Measurements from ENCODE around the gene ARL8B. TPM values are rescaled to one million over a fixed set of nuclear protein-coding genes. Genes with fewer than 3 reads are reported as not detected.

The ARL8B gene
- total and polyA plus RNA-seq, 9 of the 15 experiments (the other 6 are each of a cell fraction or from before 2014, with no cell fraction given), result 28.5 to 99.4 (median 77.2) TPM

DNA sequence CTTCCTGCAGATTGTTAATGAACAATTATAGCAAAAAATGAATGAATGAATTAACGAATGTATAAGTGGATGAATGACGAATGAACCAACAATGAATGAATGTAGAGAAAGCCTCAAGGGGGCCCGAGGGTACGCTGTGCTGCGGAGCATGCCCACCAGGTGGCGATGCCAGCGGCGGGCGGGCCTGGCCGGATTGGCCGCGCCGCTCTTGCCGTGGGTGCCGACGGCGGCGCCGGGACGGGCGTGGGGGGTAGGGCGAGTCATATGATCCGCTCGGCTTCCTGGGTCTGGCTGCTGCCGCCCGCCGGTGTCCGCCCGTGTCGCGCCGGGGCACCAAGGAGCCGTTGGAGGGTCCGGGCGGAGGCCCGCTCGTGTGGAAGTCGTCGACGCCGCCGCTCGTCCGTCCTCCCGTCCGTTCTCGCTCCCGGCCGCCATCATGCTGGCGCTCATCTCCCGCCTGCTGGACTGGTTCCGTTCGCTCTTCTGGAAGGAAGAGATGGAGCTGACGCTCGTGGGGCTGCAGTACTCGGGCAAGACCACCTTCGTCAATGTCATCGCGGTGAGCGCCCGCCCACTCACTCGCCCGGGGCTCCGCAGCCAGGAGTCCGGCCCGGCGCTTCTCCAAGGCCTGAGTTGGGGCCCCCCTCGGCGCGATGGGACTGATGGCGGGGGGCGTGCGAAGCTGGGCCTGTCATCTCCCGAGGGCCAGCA lies at the start of gene ARL8B (continued):
- TF ChIP-seq, protein P1, sequence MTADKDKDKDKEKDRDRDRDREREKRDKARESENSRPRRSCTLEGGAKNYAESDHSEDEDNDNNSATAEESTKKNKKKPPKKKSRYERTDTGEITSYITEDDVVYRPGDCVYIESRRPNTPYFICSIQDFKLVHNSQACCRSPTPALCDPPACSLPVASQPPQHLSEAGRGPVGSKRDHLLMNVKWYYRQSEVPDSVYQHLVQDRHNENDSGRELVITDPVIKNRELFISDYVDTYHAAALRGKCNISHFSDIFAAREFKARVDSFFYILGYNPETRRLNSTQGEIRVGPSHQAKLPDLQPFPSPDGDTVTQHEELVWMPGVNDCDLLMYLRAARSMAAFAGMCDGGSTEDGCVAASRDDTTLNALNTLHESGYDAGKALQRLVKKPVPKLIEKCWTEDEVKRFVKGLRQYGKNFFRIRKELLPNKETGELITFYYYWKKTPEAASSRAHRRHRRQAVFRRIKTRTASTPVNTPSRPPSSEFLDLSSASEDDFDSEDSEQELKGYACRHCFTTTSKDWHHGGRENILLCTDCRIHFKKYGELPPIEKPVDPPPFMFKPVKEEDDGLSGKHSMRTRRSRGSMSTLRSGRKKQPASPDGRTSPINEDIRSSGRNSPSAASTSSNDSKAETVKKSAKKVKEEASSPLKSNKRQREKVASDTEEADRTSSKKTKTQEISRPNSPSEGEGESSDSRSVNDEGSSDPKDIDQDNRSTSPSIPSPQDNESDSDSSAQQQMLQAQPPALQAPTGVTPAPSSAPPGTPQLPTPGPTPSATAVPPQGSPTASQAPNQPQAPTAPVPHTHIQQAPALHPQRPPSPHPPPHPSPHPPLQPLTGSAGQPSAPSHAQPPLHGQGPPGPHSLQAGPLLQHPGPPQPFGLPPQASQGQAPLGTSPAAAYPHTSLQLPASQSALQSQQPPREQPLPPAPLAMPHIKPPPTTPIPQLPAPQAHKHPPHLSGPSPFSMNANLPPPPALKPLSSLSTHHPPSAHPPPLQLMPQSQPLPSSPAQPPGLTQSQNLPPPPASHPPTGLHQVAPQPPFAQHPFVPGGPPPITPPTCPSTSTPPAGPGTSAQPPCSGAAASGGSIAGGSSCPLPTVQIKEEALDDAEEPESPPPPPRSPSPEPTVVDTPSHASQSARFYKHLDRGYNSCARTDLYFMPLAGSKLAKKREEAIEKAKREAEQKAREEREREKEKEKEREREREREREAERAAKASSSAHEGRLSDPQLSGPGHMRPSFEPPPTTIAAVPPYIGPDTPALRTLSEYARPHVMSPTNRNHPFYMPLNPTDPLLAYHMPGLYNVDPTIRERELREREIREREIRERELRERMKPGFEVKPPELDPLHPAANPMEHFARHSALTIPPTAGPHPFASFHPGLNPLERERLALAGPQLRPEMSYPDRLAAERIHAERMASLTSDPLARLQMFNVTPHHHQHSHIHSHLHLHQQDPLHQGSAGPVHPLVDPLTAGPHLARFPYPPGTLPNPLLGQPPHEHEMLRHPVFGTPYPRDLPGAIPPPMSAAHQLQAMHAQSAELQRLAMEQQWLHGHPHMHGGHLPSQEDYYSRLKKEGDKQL (CRISPR knock-in tag; IDR thresholded peaks at IDR 0.05; ENCODE audit: borderline replicate concordance), result no peak
- TF ChIP-seq MEIS2 (IDR thresholded peaks at IDR 0.05; ENCODE audit: partially characterized antibody) (peak; percentile 47), ZNF436 (CRISPR knock-in tag; IDR thresholded peaks at IDR 0.05) (no peak), DMBX1 (CRISPR knock-in tag; IDR thresholded peaks at IDR 0.05; ENCODE audit: borderline replicate concordance) (no peak; the same call in none of the 2 replicates), MYBL2 (IDR thresholded peaks at IDR 0.05; ENCODE audit: low read depth) (peak; percentile 53; the same call in 1 of the 2 replicates), MYBL2 (CRISPR knock-in tag; IDR thresholded peaks at IDR 0.05; ENCODE audit: borderline replicate concordance) (no peak), RBFOX2 (IDR thresholded peaks at IDR 0.05; ENCODE audit: low read depth, low read length) (peak; percentile 98), ZNF79 (CRISPR knock-in tag; IDR thresholded peaks at IDR 0.05; ENCODE audit: low read depth) (no peak), NCOA2 (IDR thresholded peaks at IDR 0.05; ENCODE audit: partially characterized antibody in 2 of 2) (no peak), CC2D1A (IDR thresholded peaks at IDR 0.05) (no peak), HDGF (IDR thresholded peaks at IDR 0.05) (no peak), SIN3A (IDR thresholded peaks at IDR 0.05; ENCODE audit: borderline replicate concordance in 2 of 2, control insufficient read depth in 1 of 2, low read depth in 2 of 2, low read length in 2 of 2) (peak; percentile 77 to 92), ADNP (tag; IDR thresholded peaks at IDR 0.05) (no peak), ZBTB7A (IDR thresholded peaks at IDR 0.05; ENCODE audit: borderline replicate concordance, control insufficient read depth, low read depth, low read length) (peak; percentile 98)
- TF ChIP-seq, protein P2, sequence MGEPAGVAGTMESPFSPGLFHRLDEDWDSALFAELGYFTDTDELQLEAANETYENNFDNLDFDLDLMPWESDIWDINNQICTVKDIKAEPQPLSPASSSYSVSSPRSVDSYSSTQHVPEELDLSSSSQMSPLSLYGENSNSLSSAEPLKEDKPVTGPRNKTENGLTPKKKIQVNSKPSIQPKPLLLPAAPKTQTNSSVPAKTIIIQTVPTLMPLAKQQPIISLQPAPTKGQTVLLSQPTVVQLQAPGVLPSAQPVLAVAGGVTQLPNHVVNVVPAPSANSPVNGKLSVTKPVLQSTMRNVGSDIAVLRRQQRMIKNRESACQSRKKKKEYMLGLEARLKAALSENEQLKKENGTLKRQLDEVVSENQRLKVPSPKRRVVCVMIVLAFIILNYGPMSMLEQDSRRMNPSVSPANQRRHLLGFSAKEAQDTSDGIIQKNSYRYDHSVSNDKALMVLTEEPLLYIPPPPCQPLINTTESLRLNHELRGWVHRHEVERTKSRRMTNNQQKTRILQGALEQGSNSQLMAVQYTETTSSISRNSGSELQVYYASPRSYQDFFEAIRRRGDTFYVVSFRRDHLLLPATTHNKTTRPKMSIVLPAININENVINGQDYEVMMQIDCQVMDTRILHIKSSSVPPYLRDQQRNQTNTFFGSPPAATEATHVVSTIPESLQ (CRISPR knock-in tag; IDR thresholded peaks at IDR 0.05), result 0 out of 2 replicates have a peak, but pooled peaks have one; percentile 53
- TF ChIP-seq, protein P3, sequence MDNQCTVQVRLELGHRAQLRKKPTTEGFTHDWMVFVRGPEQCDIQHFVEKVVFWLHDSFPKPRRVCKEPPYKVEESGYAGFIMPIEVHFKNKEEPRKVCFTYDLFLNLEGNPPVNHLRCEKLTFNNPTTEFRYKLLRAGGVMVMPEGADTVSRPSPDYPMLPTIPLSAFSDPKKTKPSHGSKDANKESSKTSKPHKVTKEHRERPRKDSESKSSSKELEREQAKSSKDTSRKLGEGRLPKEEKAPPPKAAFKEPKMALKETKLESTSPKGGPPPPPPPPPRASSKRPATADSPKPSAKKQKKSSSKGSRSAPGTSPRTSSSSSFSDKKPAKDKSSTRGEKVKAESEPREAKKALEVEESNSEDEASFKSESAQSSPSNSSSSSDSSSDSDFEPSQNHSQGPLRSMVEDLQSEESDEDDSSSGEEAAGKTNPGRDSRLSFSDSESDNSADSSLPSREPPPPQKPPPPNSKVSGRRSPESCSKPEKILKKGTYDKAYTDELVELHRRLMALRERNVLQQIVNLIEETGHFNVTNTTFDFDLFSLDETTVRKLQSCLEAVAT (IDR thresholded peaks at IDR 0.05), result peak in 1 of 2 experiments; percentile 42; a peak in 1 of 4 replicates
- TF ChIP-seq, protein P4, sequence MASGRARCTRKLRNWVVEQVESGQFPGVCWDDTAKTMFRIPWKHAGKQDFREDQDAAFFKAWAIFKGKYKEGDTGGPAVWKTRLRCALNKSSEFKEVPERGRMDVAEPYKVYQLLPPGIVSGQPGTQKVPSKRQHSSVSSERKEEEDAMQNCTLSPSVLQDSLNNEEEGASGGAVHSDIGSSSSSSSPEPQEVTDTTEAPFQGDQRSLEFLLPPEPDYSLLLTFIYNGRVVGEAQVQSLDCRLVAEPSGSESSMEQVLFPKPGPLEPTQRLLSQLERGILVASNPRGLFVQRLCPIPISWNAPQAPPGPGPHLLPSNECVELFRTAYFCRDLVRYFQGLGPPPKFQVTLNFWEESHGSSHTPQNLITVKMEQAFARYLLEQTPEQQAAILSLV (tag; IDR thresholded peaks at IDR 0.05), result no peak

Measured in K562 (cell line).